Islet of Langerhans (tissue), 1 donor: Measurements from ENCODE around the gene SRSF8.
"Not testable (repeated sequence)": the region's sequence is repeated elsewhere in the genome, so short reads cannot be mapped to it uniquely, and the experiment has no call there.

Source experiments
- FAIRE-seq: peaks from one replicate; lab custom pipeline; 2011; peaks lifted over from hg19 to GRCh38; lab: Jason Lieb, UNC

Gene SRSF8

GRCh38 chr11:95097209-95097608 is 30.5 kb downstream of the SRSF8 start:
- FAIRE-seq: no peak

- FAIRE-seq: no peak
These were observed 32.1 kb downstream of the SRSF8 start for GRCh38 chr11:95098826-95099225.

GRCh38 chr11:95100191-95100648 is 33.5 kb downstream of the SRSF8 start:
- FAIRE-seq: no peak

GRCh38 chr11:95100856-95101507 is 34.3 kb downstream of the SRSF8 start:
- no peak for FAIRE-seq

- no peak for FAIRE-seq
These were observed 35.2 kb downstream of the SRSF8 start for GRCh38 chr11:95101935-95102334.

- no peak for FAIRE-seq
These were observed 36.0 kb downstream of the SRSF8 start for GRCh38 chr11:95102733-95103132.

GRCh38 chr11:95103701-95104100 is 37.0 kb downstream of the SRSF8 start:
- no peak for FAIRE-seq

GRCh38 chr11:95104121-95104830 is 37.6 kb downstream of the SRSF8 start:
- FAIRE-seq: no peak

GRCh38 chr11:95104856-95105255 is 38.1 kb downstream of the SRSF8 start:
- no peak for FAIRE-seq

- no peak for FAIRE-seq
These were observed 41.5 kb downstream of the SRSF8 start for GRCh38 chr11:95108159-95108611.

- FAIRE-seq: no peak
These were observed 42.2 kb downstream of the SRSF8 start for GRCh38 chr11:95108671-95109551.

- FAIRE-seq: not testable (repeated sequence)
These were observed 44.8 kb downstream of the SRSF8 start for GRCh38 chr11:95111471-95111870.

- FAIRE-seq: no peak
These were observed 45.3 kb downstream of the SRSF8 start for GRCh38 chr11:95111923-95112540.

GRCh38 chr11:95115597-95115996 is 48.9 kb downstream of the SRSF8 start:
- no peak for FAIRE-seq

GRCh38 chr11:95119361-95120060 is 52.8 kb downstream of the SRSF8 start:
- no peak for FAIRE-seq
